BLaER1 (cell line): ENCODE results near the gene CFAP61.
A peak's percentile ranks its signal among the peaks of the same experiment; 100 is the strongest.

ENCODE experiments used
- H3K27ac ChIP-seq: shearing (Covaris generic); formaldehyde crosslinking; 2 replicates; pipeline ENCODE4 v1.8.1; 2022
- H3K27me3 ChIP-seq: shearing (Covaris generic); formaldehyde crosslinking; 2 replicates; pipeline ENCODE4 v1.8.1; 2022
- H3K36me3 ChIP-seq: shearing (Covaris generic); formaldehyde crosslinking; 2 replicates; pipeline ENCODE4 v1.8.1; 2022
- H3K4me1 ChIP-seq: shearing (Covaris generic); formaldehyde crosslinking; 2 replicates; pipeline ENCODE4 v1.8.1; 2022
- H3K4me2 ChIP-seq: shearing (Covaris generic); formaldehyde crosslinking; 2 replicates; pipeline ENCODE4 v1.8.1; 2022
- H3K4me3 ChIP-seq: shearing (Covaris generic); formaldehyde crosslinking; 2 replicates; pipeline ENCODE4 v1.8.1; 2022
- H3K9ac ChIP-seq: shearing (Covaris generic); formaldehyde crosslinking; 2 replicates; pipeline ENCODE4 v1.8.1; 2022
- H3K9me3 ChIP-seq: shearing (Covaris generic); formaldehyde crosslinking; 2 replicates; pipeline ENCODE4 v1.8.1; 2022
- H4K20me1 ChIP-seq: shearing (Covaris generic); formaldehyde crosslinking; 2 replicates; pipeline ENCODE4 v1.8.1; 2022
- Cebpa-rat ChIP-seq: shearing (Covaris generic); IDR thresholded peaks from 2 replicates; pipeline ENCODE4 v1.8.1; 2022

The CFAP61 gene

DNA sequence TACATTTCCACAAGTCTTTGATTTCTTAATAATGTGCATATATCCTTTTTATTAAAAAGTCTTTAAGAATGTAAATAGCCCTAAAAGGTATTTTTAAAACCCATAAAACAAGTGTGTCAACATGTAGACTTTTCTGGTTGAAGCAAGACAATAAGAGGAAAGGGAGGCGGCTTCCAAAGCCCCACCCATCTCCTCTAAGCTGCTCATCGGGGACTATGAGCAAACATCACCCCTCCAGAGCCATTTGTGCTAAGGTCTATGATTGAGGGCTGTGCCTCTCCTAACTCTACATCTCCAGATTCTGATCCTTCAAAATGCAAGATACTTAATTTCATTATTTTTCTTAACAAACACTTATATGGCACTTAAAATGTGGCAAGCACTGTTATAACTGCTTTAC is 37.7 kb upstream of the CFAP61 start:
- peaks cover 62% of the 10 kb centered on the region for H3K4me1 ChIP-seq
- H3K27ac ChIP-seq, result no peak overlapping the region
- peaks cover 14% of the 10 kb centered on the region for H3K36me3 ChIP-seq
- H3K9me3 ChIP-seq, result no peaks in the 10 kb centered on the region
- no peak overlapping the region for H3K4me3 ChIP-seq
- no peak overlapping the region for H3K4me2 ChIP-seq
- no peaks in the 10 kb centered on the region for H3K27me3 ChIP-seq
- no peak overlapping the region for H3K9ac ChIP-seq
- peaks cover 24% of the 10 kb centered on the region for H4K20me1 ChIP-seq
- TF ChIP-seq Cebpa-rat, result no peak

DNA sequence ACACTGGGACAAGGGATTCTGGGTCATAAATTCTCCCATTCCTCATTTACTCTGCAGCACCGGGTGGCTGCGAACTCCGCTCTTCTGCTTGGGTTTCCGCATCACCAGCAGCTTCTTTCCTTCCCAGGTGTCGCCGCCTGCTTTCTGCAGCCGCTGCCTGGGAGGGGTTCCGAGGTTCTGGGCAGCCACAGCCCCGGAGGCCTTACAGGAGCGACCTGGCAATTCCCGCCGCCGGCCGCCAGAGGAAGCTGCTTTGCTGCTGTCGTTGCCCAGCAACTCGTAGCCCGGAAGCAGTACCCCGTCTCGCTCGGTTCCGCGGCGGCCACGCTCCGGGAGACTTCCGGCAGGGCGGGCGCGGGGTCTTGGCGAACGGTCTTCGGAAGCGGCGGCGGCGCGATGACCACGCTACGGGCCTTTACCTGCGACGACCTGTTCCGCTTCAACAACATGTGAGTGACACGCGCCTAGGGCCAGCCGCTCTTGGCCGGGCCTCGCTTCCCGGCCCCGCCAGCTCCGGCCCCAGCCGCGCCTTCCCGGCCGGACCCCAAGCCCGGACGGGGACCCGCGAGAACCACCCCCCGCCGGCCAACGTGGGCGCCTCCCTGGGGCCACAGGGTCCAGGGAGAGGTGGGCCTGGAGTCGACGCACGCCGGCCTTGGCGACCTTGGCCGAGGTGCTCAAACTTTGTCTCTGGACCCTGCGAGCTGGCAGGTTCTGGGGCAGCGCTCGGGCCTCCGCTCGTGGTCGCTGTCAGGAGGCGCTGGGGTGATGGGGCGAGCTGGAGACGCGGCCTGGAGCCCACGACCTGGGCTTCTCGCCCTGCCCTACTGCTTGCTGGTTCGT is 35.1 kb upstream of the CFAP61 start, which contains the start of gene NAA20:
NAA20 (plus strand) TSS at position 362 of the 843 bp plus-strand sequence; CDS start at position 397, 35 bp downstream.
- Histone ChIP-seq H3K9me3 (no peaks in the 10 kb centered on the region), H3K4me2 (peak within 1 kb of the TSS; percentile 76), H3K36me3 (peaks cover 31% of the 10 kb centered on the region), H3K4me1 (peaks cover 48% of the 10 kb centered on the region), H3K4me3 (peak within 1 kb of the TSS; percentile 94), H3K27me3 (no peaks in the 10 kb centered on the region), H3K27ac (peak within 1 kb of the TSS; percentile 89), H3K9ac (peak within 1 kb of the TSS; percentile 92), H4K20me1 (peaks cover 49% of the 10 kb centered on the region)
- no peak for TF ChIP-seq Cebpa-rat

DNA sequence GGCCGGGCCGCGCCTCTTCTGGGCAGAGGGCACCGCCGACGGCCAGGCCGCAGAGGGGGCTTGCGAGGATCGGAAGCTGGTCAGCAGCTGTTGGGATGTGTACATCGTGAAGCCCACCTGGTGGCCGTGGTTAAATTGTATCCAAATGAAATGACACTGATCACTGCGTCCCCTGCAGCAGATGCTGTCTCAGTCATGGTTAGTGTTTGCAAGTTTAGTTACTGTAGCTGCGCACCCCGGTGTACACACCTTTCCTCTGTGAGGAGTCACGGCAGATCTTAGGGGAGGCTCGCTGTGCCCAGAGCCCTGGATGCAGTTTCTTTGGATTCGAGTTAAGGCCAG is 34.5 kb upstream of the CFAP61 start:
- Histone ChIP-seq H3K27ac (peak overlapping the region; percentile 89), H3K4me3 (peak overlapping the region; percentile 94), H3K9me3 (no peaks in the 10 kb centered on the region), H3K36me3 (peaks cover 36% of the 10 kb centered on the region), H3K27me3 (no peaks in the 10 kb centered on the region), H3K9ac (peak overlapping the region; percentile 92), H3K4me2 (peak overlapping the region; percentile 76), H4K20me1 (peaks cover 55% of the 10 kb centered on the region), H3K4me1 (peaks cover 43% of the 10 kb centered on the region)
- no peak for TF ChIP-seq Cebpa-rat

GRCh38 chr20:20018366-20018765 is 34.0 kb upstream of the CFAP61 start:
- Histone ChIP-seq H4K20me1 (peaks cover 61% of the 10 kb centered on the region), H3K27me3 (no peaks in the 10 kb centered on the region), H3K4me2 (peak overlapping the region; percentile 76), H3K27ac (no peak overlapping the region), H3K9me3 (no peaks in the 10 kb centered on the region), H3K9ac (peak overlapping the region; percentile 92; the same call in 1 of the 2 replicates), H3K4me3 (peak overlapping the region; percentile 94), H3K36me3 (peaks cover 41% of the 10 kb centered on the region), H3K4me1 (peaks cover 43% of the 10 kb centered on the region)
- TF ChIP-seq Cebpa-rat, result no peak

DNA sequence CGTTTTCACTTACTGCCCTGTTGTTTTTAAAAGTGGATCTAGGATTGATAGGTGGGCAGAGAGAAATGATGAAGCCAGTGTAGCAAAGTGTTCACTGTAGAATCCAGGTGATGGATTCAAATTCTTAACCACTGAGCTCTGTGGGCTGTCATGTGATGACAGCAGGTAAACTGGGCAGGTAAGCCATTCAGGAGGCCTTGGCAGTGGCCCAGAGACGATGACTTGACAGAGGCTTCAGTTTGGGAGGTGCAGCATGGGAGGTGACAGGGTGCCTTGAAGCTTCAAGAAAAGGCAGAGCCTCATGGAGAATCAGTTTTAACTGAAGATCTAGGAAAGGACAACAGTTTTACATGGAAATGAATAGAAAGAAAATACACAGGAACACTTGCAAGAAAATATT is 33.2 kb upstream of the CFAP61 start:
- H3K9me3 ChIP-seq, result no peaks in the 10 kb centered on the region
- H3K4me1 ChIP-seq, result peaks cover 43% of the 10 kb centered on the region
- H3K9ac ChIP-seq, result 0 out of 2 replicates have a peak overlapping the region, but pooled peaks have one; percentile 92
- H3K4me2 ChIP-seq, result peak overlapping the region; percentile 76
- no peak overlapping the region for H3K4me3 ChIP-seq
- H3K36me3 ChIP-seq, result peaks cover 49% of the 10 kb centered on the region
- no peak overlapping the region for H3K27ac ChIP-seq
- no peaks in the 10 kb centered on the region for H3K27me3 ChIP-seq
- TF ChIP-seq Cebpa-rat, result no peak
- H4K20me1 ChIP-seq, result peaks cover 68% of the 10 kb centered on the region

GRCh38 chr20:20020908-20021307 is 31.4 kb upstream of the CFAP61 start:
- H3K4me1 ChIP-seq, result peaks cover 37% of the 10 kb centered on the region
- peak overlapping the region; percentile 76 for H3K4me2 ChIP-seq
- H3K9ac ChIP-seq, result no peak overlapping the region
- no peaks in the 10 kb centered on the region for H3K9me3 ChIP-seq
- H3K36me3 ChIP-seq, result peaks cover 67% of the 10 kb centered on the region
- no peak overlapping the region for H3K27ac ChIP-seq
- no peaks in the 10 kb centered on the region for H3K27me3 ChIP-seq
- H4K20me1 ChIP-seq, result peaks cover 86% of the 10 kb centered on the region
- TF ChIP-seq Cebpa-rat, result no peak
- no peak overlapping the region for H3K4me3 ChIP-seq

DNA sequence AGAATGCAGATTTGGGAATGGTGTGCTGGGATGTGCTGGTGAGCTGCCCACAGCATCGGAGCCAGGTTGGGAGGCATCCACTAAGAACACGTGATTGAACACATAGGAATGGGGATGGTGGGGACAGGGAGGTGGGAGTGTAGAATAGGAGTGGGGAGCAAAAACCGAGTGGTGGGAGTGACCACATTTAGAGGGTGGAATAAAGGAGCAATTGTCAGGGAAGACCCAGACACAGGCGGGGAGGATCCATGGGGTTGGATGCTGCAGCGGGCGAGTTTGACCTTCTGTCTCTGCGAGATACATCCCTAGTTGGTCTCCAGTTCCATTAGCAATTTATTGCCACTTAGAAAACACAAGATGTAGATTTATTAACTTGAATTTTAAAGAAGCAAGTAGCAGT is 30.5 kb upstream of the CFAP61 start:
- H3K36me3 ChIP-seq, result peaks cover 74% of the 10 kb centered on the region
- peaks cover 95% of the 10 kb centered on the region for H4K20me1 ChIP-seq
- no peaks in the 10 kb centered on the region for H3K27me3 ChIP-seq
- H3K4me1 ChIP-seq, result peaks cover 31% of the 10 kb centered on the region
- H3K4me2 ChIP-seq, result no peak overlapping the region
- no peak overlapping the region for H3K9ac ChIP-seq
- no peak overlapping the region for H3K27ac ChIP-seq
- TF ChIP-seq Cebpa-rat, result no peak
- H3K4me3 ChIP-seq, result no peak overlapping the region
- no peaks in the 10 kb centered on the region for H3K9me3 ChIP-seq

DNA sequence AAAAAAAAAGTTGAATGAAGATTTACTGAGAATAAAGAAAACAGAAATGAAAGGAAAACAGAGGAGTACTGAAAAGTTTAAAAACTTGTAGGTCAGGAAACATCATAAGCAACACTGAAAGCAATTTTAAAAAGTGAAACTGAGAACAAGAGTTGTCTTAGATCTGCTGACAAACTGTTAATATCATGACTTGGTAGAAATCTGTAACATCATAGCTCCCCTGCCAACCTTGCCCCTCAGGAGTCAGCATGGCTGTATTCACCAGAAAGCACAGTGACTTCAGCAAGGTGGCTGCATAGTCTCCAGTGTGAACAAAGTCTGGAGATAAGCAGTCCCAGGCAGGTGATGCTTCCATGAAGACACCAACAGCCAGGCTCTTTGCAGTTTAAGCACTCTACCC is 29.8 kb upstream of the CFAP61 start:
- no peak for TF ChIP-seq Cebpa-rat
- H3K36me3 ChIP-seq, result peaks cover 81% of the 10 kb centered on the region

GRCh38 chr20:20023395-20023794 is 28.9 kb upstream of the CFAP61 start:
- no peak overlapping the region for H3K4me2 ChIP-seq
- H3K4me1 ChIP-seq, result peaks cover 24% of the 10 kb centered on the region
- no peak overlapping the region for H3K27ac ChIP-seq
- H4K20me1 ChIP-seq, result peaks cover 89% of the 10 kb centered on the region
- H3K4me3 ChIP-seq, result no peak overlapping the region
- H3K9ac ChIP-seq, result no peak overlapping the region
- no peak for TF ChIP-seq Cebpa-rat
- no peaks in the 10 kb centered on the region for H3K9me3 ChIP-seq
- no peaks in the 10 kb centered on the region for H3K27me3 ChIP-seq
- H3K36me3 ChIP-seq, result peaks cover 88% of the 10 kb centered on the region

More for the DNA sequence above, 29.8 kb upstream of the CFAP61 start:
- Histone ChIP-seq H3K4me3 (no peak overlapping the region), H3K9ac (no peak overlapping the region), H4K20me1 (peaks cover 98% of the 10 kb centered on the region), H3K4me1 (peaks cover 29% of the 10 kb centered on the region), H3K27me3 (no peaks in the 10 kb centered on the region), H3K9me3 (no peaks in the 10 kb centered on the region), H3K27ac (no peak overlapping the region), H3K4me2 (no peak overlapping the region)

- TF ChIP-seq Cebpa-rat, result no peak
- H3K36me3 ChIP-seq, result peaks cover 88% of the 10 kb centered on the region
- peaks cover 8% of the 10 kb centered on the region for H3K4me1 ChIP-seq
- H3K4me2 ChIP-seq, result no peak overlapping the region
- H3K27ac ChIP-seq, result no peak overlapping the region
- H3K27me3 ChIP-seq, result no peaks in the 10 kb centered on the region
- H4K20me1 ChIP-seq, result peaks cover 87% of the 10 kb centered on the region
- no peaks in the 10 kb centered on the region for H3K9me3 ChIP-seq
- no peak overlapping the region for H3K4me3 ChIP-seq
- H3K9ac ChIP-seq, result no peak overlapping the region
Measured at GRCh38 chr20:20024942-20025341, 27.4 kb upstream of the CFAP61 start.
